OCI-LY1 (cell line): ENCODE measurements around the gene SPRED2.

ENCODE experiments used
- H2AFZ ChIP-seq: fragments of 200-600 bp; sonication (generic), shearing (Covaris generic); 2 replicates; pipeline ENCODE4 v1.6.0; 2014; ENCODE audit warnings: antibody characterized with exemption, mild to moderate bottlenecking, low read length
- H3F3A ChIP-seq: fragments of 200-600 bp; sonication (generic), shearing (Covaris generic); 2 replicates; pipeline ENCODE4 v1.6.0; 2014; ENCODE audit warnings: mild to moderate bottlenecking, antibody characterized with exemption, low read length, moderate library complexity; ENCODE audit not compliant: insufficient read depth
- H3K27ac ChIP-seq: fragments of 200-600 bp; sonication (generic); 2 replicates; pipeline ENCODE4 v1.5.1; 2014; ENCODE audit warnings: low read length, mixed run types, mild to moderate bottlenecking, low read depth; ENCODE audit not compliant: poor library complexity, severe bottlenecking
- H3K27me3 ChIP-seq: fragments of 200-600 bp; sonication (generic); 2 replicates; pipeline ENCODE4 v1.6.0; 2014; ENCODE audit warnings: antibody characterized with exemption, mild to moderate bottlenecking, low read length, moderate library complexity; ENCODE audit not compliant: insufficient read depth
- H3K36me3 ChIP-seq: fragments of 200-600 bp; sonication (generic); 2 replicates; pipeline ENCODE4 v1.6.1; 2014; ENCODE audit warnings: mild to moderate bottlenecking, antibody characterized with exemption, low read length, moderate library complexity, mixed read lengths; ENCODE audit not compliant: insufficient read depth
- H3K4me1 ChIP-seq: fragments of 200-600 bp; sonication (generic); 2 replicates; pipeline ENCODE4 v1.5.1; 2014; ENCODE audit warnings: mild to moderate bottlenecking, low read length, moderate library complexity; ENCODE audit not compliant: insufficient read depth, severe bottlenecking
- H3K4me2 ChIP-seq: fragments of 200-600 bp; sonication (generic), shearing (Covaris generic); 2 replicates; pipeline ENCODE4 v1.6.1; 2014; ENCODE audit warnings: low read length
- H3K4me3 ChIP-seq: fragments of 200-600 bp; sonication (generic); 2 replicates; pipeline ENCODE4 v1.5.1; 2014; ENCODE audit warnings: low read length, low read depth, mild to moderate bottlenecking, mixed read lengths; ENCODE audit not compliant: poor library complexity, severe bottlenecking
- H3K79me2 ChIP-seq: fragments of 200-600 bp; shearing (Covaris generic); 2 replicates; pipeline ENCODE4 v1.6.1; 2016; ENCODE audit warnings: mixed run types, low read length, mixed read lengths; ENCODE audit not compliant: insufficient read depth
- H3K9ac ChIP-seq: fragments of 200-600 bp; sonication (generic), shearing (Covaris generic); 2 replicates; pipeline ENCODE4 v1.6.1; 2014; ENCODE audit warnings: mild to moderate bottlenecking, low read length, mixed read lengths
- H3K9me2 ChIP-seq: fragments of 200-600 bp; sonication (generic), shearing (Covaris generic); 2 replicates; pipeline ENCODE4 v1.6.1; 2014; ENCODE audit warnings: low read depth, mild to moderate bottlenecking, low read length, mixed read lengths
- H3K9me3 ChIP-seq: fragments of 200-600 bp; shearing (Covaris generic); 2 replicates; pipeline ENCODE4 v1.6.1; 2014; ENCODE audit warnings: low read length, mixed read lengths
- H4K20me1 ChIP-seq: fragments of 200-600 bp; sonication (generic), shearing (Covaris generic); 2 replicates; pipeline ENCODE4 v1.6.0; 2016; ENCODE audit warnings: mild to moderate bottlenecking, low read length; ENCODE audit not compliant: insufficient read depth
- CTCF ChIP-seq: fragments of 200-600 bp; sonication (generic), shearing (Covaris generic); IDR thresholded peaks from 2 replicates; pipeline ENCODE4 v1.5.1; 2017; ENCODE audit warnings: mild to moderate bottlenecking, antibody characterized with exemption, low read length, moderate library complexity, mixed read lengths
- EZH2 ChIP-seq: fragments of 200-600 bp; sonication (generic), shearing (Covaris generic); IDR thresholded peaks from 2 replicates; pipeline ENCODE4 v1.8.0; 2017; ENCODE audit warnings: borderline replicate concordance, mixed run types, mild to moderate bottlenecking, antibody characterized with exemption, low read length, moderate library complexity, mixed read lengths

Gene SPRED2

GRCh38 chr2:65313954-65314256 is 118.5 kb downstream of the SPRED2 start:
- no peak overlapping the region for H3K9ac ChIP-seq
- H3K4me3 ChIP-seq: no peak overlapping the region
- no peaks in the 10 kb centered on the region for H4K20me1 ChIP-seq
- TF ChIP-seq CTCF: no peak
- TF ChIP-seq EZH2: no peak
- no peak overlapping the region for H2AFZ ChIP-seq
- no peaks in the 10 kb centered on the region for H3K79me2 ChIP-seq
- H3K9me3 ChIP-seq: no peaks in the 10 kb centered on the region
- H3K27me3 ChIP-seq: no peaks in the 10 kb centered on the region
- peaks cover 60% of the 10 kb centered on the region for H3K36me3 ChIP-seq
- peaks cover 5% of the 10 kb centered on the region for H3K4me1 ChIP-seq
- H3K4me2 ChIP-seq: no peak overlapping the region
- H3K27ac ChIP-seq: no peak overlapping the region
- H3K9me2 ChIP-seq: no peaks in the 10 kb centered on the region
- H3F3A ChIP-seq: no peaks in the 10 kb centered on the region

- Histone ChIP-seq H3K4me1 (peaks cover 5% of the 10 kb centered on the region), H3K9me2 (no peaks in the 10 kb centered on the region), H3K4me2 (no peak overlapping the region), H3K36me3 (peaks cover 60% of the 10 kb centered on the region), H3K27me3 (no peaks in the 10 kb centered on the region), H3K79me2 (no peaks in the 10 kb centered on the region), H2AFZ (no peak overlapping the region), H4K20me1 (no peaks in the 10 kb centered on the region), H3F3A (no peaks in the 10 kb centered on the region), H3K9ac (no peak overlapping the region), H3K9me3 (no peaks in the 10 kb centered on the region), H3K4me3 (no peak overlapping the region), H3K27ac (no peak overlapping the region)
- TF ChIP-seq CTCF (no peak), EZH2 (no peak)
These were observed 119.1 kb downstream of the SPRED2 start for GRCh38 chr2:65313126-65313953.

DNA sequence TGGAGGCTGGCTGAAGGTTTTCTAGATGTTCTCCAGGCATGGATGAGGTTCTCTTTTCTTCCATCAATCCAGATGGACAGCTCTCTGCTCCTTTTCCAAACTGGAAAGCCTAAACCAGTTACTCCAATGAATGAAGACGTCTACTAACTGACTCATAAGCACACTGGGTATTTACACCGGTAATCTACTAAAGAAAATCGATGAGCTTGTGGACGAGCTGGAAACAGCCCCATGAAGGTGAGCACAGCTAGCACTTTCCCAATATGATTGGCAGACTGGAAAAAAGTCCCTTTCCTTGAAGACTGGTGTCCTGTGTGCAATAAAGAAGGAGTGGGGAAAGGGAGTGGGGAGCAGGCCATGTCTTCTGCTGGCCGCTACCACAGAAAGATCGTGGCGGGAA is 120.8 kb downstream of the SPRED2 start:
- Histone ChIP-seq H3K36me3 (peaks cover 55% of the 10 kb centered on the region), H3K27me3 (no peaks in the 10 kb centered on the region), H3K79me2 (no peaks in the 10 kb centered on the region), H4K20me1 (no peaks in the 10 kb centered on the region), H3K4me1 (peaks cover 10% of the 10 kb centered on the region), H3K4me2 (no peak overlapping the region), H3K9me2 (no peaks in the 10 kb centered on the region), H3K4me3 (no peak overlapping the region), H3F3A (no peaks in the 10 kb centered on the region), H2AFZ (no peak overlapping the region), H3K27ac (no peak overlapping the region), H3K9ac (no peak overlapping the region), H3K9me3 (no peaks in the 10 kb centered on the region)
- TF ChIP-seq EZH2 (no peak), CTCF (no peak)
